A673 (cell line): ENCODE data around the gene GP1BB.

Source experiments
- EZH2 ChIP-seq: fragments of 200-600 bp; sonication (generic); IDR thresholded peaks from 2 replicates; pipeline ENCODE4 v1.6.1; 2017; ENCODE audit warnings: borderline replicate concordance, low read depth, mild to moderate bottlenecking, mixed read lengths, antibody characterized with exemption, low read length; ENCODE audit not compliant: poor library complexity, severe bottlenecking
- TF ChIP-seq, protein P1 (sequence below): fragments of 300-800, 200-600 bp; sonication (generic); conservative IDR thresholded peaks from 2 replicates; pipeline ENCODE4 v1.5.1; 2017; ENCODE audit warnings: low read depth, mild to moderate bottlenecking, antibody characterized with exemption, low read length, moderate library complexity, mixed read lengths

DNA sequence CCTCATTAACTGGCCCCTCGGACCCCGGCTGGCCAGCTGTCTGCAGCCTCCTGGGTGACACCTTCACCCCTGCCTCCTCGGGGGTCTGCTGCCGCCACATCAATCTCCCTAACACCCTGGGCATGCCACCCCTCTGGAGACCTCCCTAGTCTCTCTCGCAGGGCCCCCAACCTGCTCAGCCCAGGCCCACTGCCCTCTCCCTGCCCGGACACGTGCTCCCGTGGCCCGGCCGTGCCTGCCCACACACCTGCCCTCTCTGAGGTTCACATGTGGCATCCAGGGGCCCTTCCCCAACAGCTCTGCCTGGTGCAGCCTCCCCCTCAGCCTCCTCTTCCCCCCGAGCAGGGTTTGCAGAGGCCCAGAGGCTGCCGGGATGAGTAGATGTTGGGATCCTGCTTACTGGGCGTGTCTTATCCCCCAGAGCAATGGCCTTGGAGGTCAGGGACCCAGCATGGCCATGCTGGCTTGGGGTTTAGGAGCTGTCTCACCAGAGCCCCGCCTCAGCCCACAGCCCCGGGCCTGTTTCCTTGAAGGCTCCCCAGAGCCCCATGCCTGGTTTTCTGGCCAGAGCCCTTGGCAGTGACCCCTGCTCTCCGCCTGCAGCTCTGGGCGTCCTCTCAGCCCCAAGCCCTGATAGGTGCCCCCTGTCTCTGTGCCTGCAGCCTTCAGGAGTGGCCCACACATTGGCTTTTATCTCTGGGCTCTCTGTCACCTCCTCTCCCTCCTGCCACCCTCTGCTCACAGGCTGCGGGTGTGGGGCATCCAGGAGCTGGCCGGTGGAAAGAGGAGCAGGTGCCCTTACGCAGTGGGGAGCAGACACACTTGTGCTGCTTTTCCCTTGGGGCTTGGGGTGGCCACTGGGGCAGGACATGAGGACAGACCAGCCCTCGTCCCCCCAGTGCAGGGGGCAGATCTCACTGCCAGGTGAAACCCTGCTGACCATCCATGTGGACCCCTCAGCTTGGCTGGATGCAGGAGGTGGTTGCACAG is 34.7 kb upstream of the GP1BB start:
- TF ChIP-seq, protein P1, sequence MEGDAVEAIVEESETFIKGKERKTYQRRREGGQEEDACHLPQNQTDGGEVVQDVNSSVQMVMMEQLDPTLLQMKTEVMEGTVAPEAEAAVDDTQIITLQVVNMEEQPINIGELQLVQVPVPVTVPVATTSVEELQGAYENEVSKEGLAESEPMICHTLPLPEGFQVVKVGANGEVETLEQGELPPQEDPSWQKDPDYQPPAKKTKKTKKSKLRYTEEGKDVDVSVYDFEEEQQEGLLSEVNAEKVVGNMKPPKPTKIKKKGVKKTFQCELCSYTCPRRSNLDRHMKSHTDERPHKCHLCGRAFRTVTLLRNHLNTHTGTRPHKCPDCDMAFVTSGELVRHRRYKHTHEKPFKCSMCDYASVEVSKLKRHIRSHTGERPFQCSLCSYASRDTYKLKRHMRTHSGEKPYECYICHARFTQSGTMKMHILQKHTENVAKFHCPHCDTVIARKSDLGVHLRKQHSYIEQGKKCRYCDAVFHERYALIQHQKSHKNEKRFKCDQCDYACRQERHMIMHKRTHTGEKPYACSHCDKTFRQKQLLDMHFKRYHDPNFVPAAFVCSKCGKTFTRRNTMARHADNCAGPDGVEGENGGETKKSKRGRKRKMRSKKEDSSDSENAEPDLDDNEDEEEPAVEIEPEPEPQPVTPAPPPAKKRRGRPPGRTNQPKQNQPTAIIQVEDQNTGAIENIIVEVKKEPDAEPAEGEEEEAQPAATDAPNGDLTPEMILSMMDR = no peak
- no peak for TF ChIP-seq EZH2
